Spleen (tissue), 11 donors: Measurements from ENCODE around the gene ACADS. TPM values are rescaled to one million over a fixed set of nuclear protein-coding genes. Genes with fewer than 3 reads are reported as not detected.

Source experiments
- DNase-seq: peaks from one replicate; pipeline ENCODE4 v3.0.0-alpha.2; 2020
- H3K27ac ChIP-seq, 8 donors: fragments of 200-600 bp; sonication (generic) in 7 of 8; 1 replicate in 4 of 8; 2 replicates in 4 of 8; pipeline versions ENCODE4 v1.5.0 to v1.8.0; 2016 to 2021; ENCODE audit warnings: inconsistent platforms in 4 of 8, mild to moderate bottlenecking in 4 of 8, moderate library complexity in 1 of 8
- H3K27me3 ChIP-seq, 7 donors: fragments of 200-600 bp; sonication (generic) in 6 of 7; replicated peaks in 1 of 7; 1 replicate in 4 of 7; 2 replicates in 3 of 7; pipeline versions ENCODE4 v1.5.0 to v1.8.0; 2016 to 2021; ENCODE audit warnings: inconsistent platforms in 3 of 7, mild to moderate bottlenecking in 1 of 7
- H3K36me3 ChIP-seq, 6 donors: fragments of 200-600 bp; sonication (generic) in 5 of 6; 1 replicate in 4 of 6; 2 replicates in 2 of 6; pipeline versions ENCODE4 v1.5.0 to v1.8.0; 2016 to 2021; ENCODE audit warnings: inconsistent platforms in 2 of 6
- H3K4me1 ChIP-seq, 6 donors: fragments of 200-600 bp; sonication (generic) in 5 of 6; 1 replicate in 3 of 6; 2 replicates in 3 of 6; pipeline versions ENCODE4 v1.5.0 to v1.8.0; 2016 to 2021; ENCODE audit warnings: inconsistent platforms in 3 of 6
- H3K4me3 ChIP-seq, 8 donors: fragments of 200-600 bp; sonication (generic) in 7 of 8; 1 replicate in 4 of 8; 2 replicates in 4 of 8; pipeline versions ENCODE4 v1.5.0 to v1.8.0; 2016 to 2021; ENCODE audit warnings: inconsistent platforms in 4 of 8, mild to moderate bottlenecking in 4 of 8, moderate library complexity in 2 of 8
- H3K9me3 ChIP-seq, 8 donors: fragments of 200-600 bp; sonication (generic) in 7 of 8; 1 replicate in 4 of 8; 2 replicates in 4 of 8; pipeline versions ENCODE4 v1.5.0 to v1.8.0; 2016 to 2021; ENCODE audit warnings: inconsistent platforms in 4 of 8
- CTCF ChIP-seq, 11 experiments: fragments of 200-600 bp in 7 of 11; fragments of 450-650 bp in 4 of 11; sonication (generic) in 4 of 11; IDR thresholded peaks in 8 of 11; conservative IDR thresholded peaks in 3 of 11; 1 replicate in 7 of 11; 2 replicates in 4 of 11; pipeline versions ENCODE4 v1.4.0 to v1.8.0; 2016 to 2021; ENCODE audit warnings: antibody characterized with exemption in 11 of 11, inconsistent platforms in 4 of 11, mild to moderate bottlenecking in 1 of 11
- POLR2A ChIP-seq, 3 donors: fragments of 450-650 bp; IDR thresholded peaks; one replicate each; pipeline ENCODE4 v1.5.1; 2017; ENCODE audit warnings: antibody characterized with exemption in 3 of 3, mild to moderate bottlenecking in 1 of 3
- POLR2AphosphoS5 ChIP-seq, 3 donors: sonication (generic); formaldehyde crosslinking; IDR thresholded peaks; one replicate each; pipeline ENCODE4 v1.5.1; 2017; ENCODE audit warnings: antibody characterized with exemption in 3 of 3
- WGBS, 5 donors: extraction: QIAGEN DNeasy Blood & Tissue Kit in 3 of 5; methylation state at CpG; one replicate each; pipeline versions ENCODE4 v1.1.5 to v1.1.7; 2013 to 2018; 5-methylcytosine and 5-hydroxymethylcytosine counted together
- intact Hi-C: fragments of 100-400 bp; cut with DNase I; formaldehyde crosslinking; loops from one replicate; pipeline ENCODE4 v1.15.0; 2023; ENCODE audit warnings: low total_unique reads
- polyA plus RNA-seq, 3 donors: library from polyadenylated mRNA; stranded (reverse); fragments of 200-250 nt; gene quantifications; one replicate each; pipeline ENCODE4 v1.2.1, GENCODE V29; 2013
- total RNA-seq, 7 donors: library from RNA; depleted of rRNA in 3 of 7; stranded (reverse); fragments of >200 nt in 3 of 7; fragmentation: NEBNext Ultra II Directional in 4 of 7; extraction: Animal tissue kit (Norgen Biotek cat#: 25700) in 4 of 7; gene quantifications; one replicate each; pipeline versions ENCODE4 v1.1.0 to v1.2.1, GENCODE V29; 2016 to 2021
- donor health status: healthy with polysubstance abuse.
- donor health status: DM: no; HTN: no; CAD: no; lungs with moderate emphysema.
- donor health status: DM: no; HTN: no; CAD: no.
- donor health status: Bipolar disorder and iron deficiency.
- donor health status: healthy.
- donor health status: DM: no; HTN: no; CAD: no.
- donor health status: DM: yes; HTN: yes; CAD: no.

ACADS gene
- total and polyA plus RNA-seq, 10 donors: 21.2 to 66.4 (median 37.6) TPM

- H3K27me3 ChIP-seq: no peaks in the 10 kb centered on the region
- DNase-seq: peak; percentile 33
- no peak overlapping the region for H3K4me3 ChIP-seq
- WGBS, 5 donors: 84 to 94% (median 88%) methylated on average over 3 of the region's 3 CpGs
- peaks cover 0 to 75% (median 20%) of the 10 kb centered on the region in 6 donors for H3K36me3 ChIP-seq
- H3K9me3 ChIP-seq: no peaks in the 10 kb centered on the region
- no peak overlapping the region for H3K27ac ChIP-seq
- peaks cover 0 to 6% (median under 1%) of the 10 kb centered on the region in 6 donors for H3K4me1 ChIP-seq
- intact Hi-C loops: no loop called here
- TF ChIP-seq POLR2AphosphoS5 (IDR thresholded peaks at IDR 0.05) (no peak), CTCF (IDR thresholded peaks at IDR 0.05 in 8 of 11, conservative IDR thresholded peaks at IDR 0.05 in 3 of 11) (no peak), POLR2A (IDR thresholded peaks at IDR 0.05) (no peak)
These were observed 7.9 kb downstream of the ACADS start for GRCh38 chr12:120733574-120733973.

- Histone ChIP-seq H3K4me3 (no peak overlapping the region), H3K27ac (no peak overlapping the region), H3K27me3 (no peaks in the 10 kb centered on the region), H3K4me1 (peaks cover 0 to 6% (median 4%) of the 10 kb centered on the region in 6 donors), H3K36me3 (peaks cover 0 to 75% (median 25%) of the 10 kb centered on the region in 6 donors), H3K9me3 (no peaks in the 10 kb centered on the region)
- WGBS, 5 donors: 89 to 95% (median 95%) methylated on average over 4 to 10 of the region's 10 CpGs
- TF ChIP-seq POLR2AphosphoS5 (IDR thresholded peaks at IDR 0.05) (no peak), CTCF (IDR thresholded peaks at IDR 0.05 in 8 of 11, conservative IDR thresholded peaks at IDR 0.05 in 3 of 11) (no peak), POLR2A (IDR thresholded peaks at IDR 0.05) (no peak)
- DNase-seq: peak; percentile 23
- intact Hi-C loops: no loop called here
These were observed 8.6 kb downstream of the ACADS start for GRCh38 chr12:120734210-120734609.

- Histone ChIP-seq H3K4me3 (no peak overlapping the region), H3K4me1 (peaks cover 0 to 11% (median 5%) of the 10 kb centered on the region in 6 donors), H3K9me3 (no peaks in the 10 kb centered on the region), H3K27ac (no peak overlapping the region), H3K27me3 (no peaks in the 10 kb centered on the region), H3K36me3 (peaks cover 0 to 75% (median 23%) of the 10 kb centered on the region in 6 donors)
- intact Hi-C loops: no loop called here
- WGBS, 5 donors: 95 to 100% (median 97%) methylated on average over 2 to 3 of the region's 3 CpGs
- DNase-seq: peak; percentile 4
- TF ChIP-seq POLR2A (IDR thresholded peaks at IDR 0.05): no peak
- no peak for TF ChIP-seq CTCF (IDR thresholded peaks at IDR 0.05 in 8 of 11, conservative IDR thresholded peaks at IDR 0.05 in 3 of 11)
- no peak for TF ChIP-seq POLR2AphosphoS5 (IDR thresholded peaks at IDR 0.05)
These were observed 9.6 kb downstream of the ACADS start for GRCh38 chr12:120735181-120735580.

GRCh38 chr12:120736404-120737331 lies 11.0 kb downstream of the ACADS start:
- 92 to 94% (median 92%) methylated on average over 15 to 38 of the region's 38 CpGs for WGBS, 5 donors
- Histone ChIP-seq H3K27me3 (no peaks in the 10 kb centered on the region), H3K9me3 (no peaks in the 10 kb centered on the region), H3K36me3 (peaks cover 0 to 69% (median 14%) of the 10 kb centered on the region in 6 donors), H3K4me1 (peaks cover 0 to 26% (median 7%) of the 10 kb centered on the region in 6 donors), H3K4me3 (no peak overlapping the region), H3K27ac (no peak overlapping the region)
- peak in 1 of 3 donors; percentile 24 for TF ChIP-seq POLR2AphosphoS5 (IDR thresholded peaks at IDR 0.05)
- no peak for TF ChIP-seq POLR2A (IDR thresholded peaks at IDR 0.05)
- no peak for TF ChIP-seq CTCF (IDR thresholded peaks at IDR 0.05 in 8 of 11, conservative IDR thresholded peaks at IDR 0.05 in 3 of 11)
- DNase-seq: peak; percentile 62
- intact Hi-C loops: no loop called here
